T-helper 2 cell treated with Interferon-gamma antibody and Interleukin-4, amounts not matched to agents 100 ng/mL and 5 ng/mL, for 36 hours (primary cell): ENCODE data around the gene SAMM50. TPM values are rescaled to one million over a fixed set of nuclear protein-coding genes. Genes with fewer than 3 reads are reported as not detected.

ENCODE experiments used
- intact Hi-C: fragments of 100-400 bp; cut with micrococcal nuclease; formaldehyde crosslinking; loops from one replicate; pipeline ENCODE4 v1.15.1; 2023
- total RNA-seq: library from RNA; stranded (reverse); gene quantifications from 2 replicates; pipeline ENCODE4 v1.2.3, GENCODE V29; 2022

Gene SAMM50
- total RNA-seq, 1 donor from 2014 or later, result 56.3 TPM

DNA sequence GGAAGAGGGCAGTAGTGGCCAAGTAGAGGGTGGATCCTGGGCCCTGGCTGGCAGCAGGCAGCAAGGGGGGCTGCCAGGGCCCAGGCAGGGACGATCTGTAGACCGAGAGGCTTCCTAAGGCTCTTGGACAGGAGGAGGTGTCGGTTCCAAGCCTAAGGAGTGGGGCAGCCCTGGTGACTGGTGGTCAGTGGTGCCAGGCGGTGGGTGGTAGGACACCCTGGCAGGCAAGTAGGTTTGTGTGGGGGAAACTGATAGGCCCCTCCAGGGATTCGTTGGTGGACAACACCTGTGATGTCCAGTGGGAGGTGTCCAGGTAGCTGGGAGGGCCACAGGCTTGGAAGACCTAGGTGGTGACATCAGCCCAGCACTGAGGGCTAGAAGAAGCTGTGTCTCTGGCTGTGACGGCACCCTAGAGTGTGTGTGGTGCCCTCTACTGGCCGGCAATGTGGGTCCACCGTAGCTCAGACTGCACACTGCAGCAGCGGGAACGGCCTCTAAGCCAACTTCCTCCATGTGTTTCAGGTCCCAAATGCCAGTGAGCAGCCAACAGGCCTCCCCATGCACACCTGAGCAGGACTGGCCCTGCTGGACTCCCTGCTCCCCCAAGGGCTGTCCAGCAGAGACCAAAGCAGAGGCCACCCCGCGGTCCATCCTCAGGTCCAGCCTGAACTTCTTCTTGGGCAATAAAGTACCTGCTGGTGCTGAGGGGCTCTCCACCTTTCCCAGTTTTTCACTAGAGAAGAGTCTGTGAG is 9.4 kb upstream of the SAMM50 start:
- intact Hi-C loops, result loop anchor here (1.0 kb wide), 1 partner anchor 63 kb away; no protein-coding TSS in a partner anchor

GRCh38 chr22:43946384-43946667 is 8.9 kb upstream of the SAMM50 start:
- intact Hi-C loops, result loop anchor here (1.0 kb wide), 1 partner anchor 63 kb away; no protein-coding TSS in a partner anchor

DNA sequence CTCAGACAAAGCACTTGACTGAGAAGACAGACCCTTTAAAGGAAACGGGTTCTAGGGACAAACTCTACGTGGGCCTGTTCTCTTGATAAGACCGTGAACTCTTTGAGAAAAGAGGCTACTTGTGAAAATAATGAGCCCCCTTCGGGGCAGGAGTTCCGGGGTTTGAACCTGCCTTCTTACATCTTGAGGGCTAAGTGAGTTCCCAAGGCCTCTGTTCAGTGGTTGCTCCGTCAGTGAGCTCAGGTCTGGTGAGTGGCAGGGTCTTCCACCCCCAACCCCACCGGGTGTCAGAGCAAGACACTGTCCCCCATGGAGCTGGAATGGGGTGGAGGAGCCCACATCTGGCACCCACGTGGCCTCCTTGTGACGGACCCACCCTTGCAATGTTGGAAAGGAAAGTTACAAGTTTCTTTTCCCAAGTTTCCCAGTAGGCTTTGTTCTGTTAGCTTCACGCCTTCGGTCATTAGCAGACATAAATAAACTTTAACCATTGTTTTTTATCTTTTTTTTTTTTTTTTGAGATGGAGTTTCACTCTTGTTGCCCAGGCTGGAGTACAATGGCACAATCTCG is 6.3 kb upstream of the SAMM50 start:
- intact Hi-C loops, result no loop called here

GRCh38 chr22:43951391-43951790 is 3.9 kb upstream of the SAMM50 start:
- intact Hi-C loops, result loop anchor here (5.0 kb wide), 1 partner anchor 139 kb away; the partner anchor contains the start of gene EFCAB6

DNA sequence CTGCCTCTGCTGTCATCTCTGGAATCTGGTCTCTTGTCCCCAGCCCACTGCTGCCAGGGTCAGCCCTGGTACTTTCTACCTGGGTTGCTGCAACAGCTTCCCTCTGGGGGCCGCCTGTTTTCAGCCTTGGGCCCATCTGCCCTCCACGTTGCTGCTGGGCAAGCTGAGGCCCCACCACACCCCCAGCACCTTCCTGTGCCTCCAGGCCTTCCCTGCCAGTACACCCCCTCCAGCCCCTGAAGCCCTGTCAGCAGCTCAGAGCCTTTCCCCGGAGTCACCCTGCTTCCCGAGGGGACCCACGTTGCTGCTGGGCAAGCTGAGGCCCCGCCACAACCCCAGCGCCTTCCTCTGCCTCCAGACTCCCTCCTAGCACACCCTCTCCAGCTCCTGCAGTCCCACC is 3.3 kb upstream of the SAMM50 start:
- intact Hi-C loops, result loop anchor here (5.0 kb wide), 1 partner anchor 140 kb away; the partner anchor contains the start of gene EFCAB6

DNA sequence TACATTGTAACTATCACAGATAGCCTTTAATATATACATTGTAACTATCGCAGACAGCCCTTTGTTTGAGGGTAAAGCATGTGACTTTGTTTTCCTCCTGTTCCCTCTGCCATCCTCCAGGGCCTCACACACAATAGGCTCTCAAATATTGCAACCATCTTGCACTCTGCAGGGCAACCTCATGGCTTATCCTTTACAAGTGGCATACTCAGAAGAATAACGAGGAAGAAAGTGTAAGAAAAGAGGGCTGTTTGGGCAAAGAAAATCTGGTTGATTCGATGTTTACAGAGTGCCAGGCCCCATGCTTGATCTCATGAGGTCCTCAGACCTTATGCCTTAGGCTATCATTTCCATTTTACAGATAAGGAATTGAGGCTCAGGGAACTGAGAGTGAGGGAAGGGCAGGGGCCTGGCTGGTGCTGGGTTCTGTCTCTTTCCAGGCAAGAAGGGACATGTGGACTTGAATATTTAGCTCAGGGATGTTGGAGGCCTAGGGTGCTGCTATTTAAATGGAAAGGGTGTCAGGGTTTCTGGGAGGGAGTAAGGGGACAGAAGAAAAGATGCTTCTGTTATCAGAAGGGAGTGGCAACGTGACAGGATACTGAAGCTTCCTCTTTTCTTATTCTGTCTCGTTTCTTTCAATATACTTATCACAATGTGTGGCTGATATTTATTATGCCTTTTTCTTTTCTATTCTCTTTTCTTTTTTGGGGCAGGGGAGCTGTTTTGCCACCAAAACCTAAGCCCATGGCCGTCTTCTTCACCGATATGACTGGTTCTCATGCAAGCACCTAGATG is 1.1 kb upstream of the SAMM50 start:
- intact Hi-C loops, result loop anchor here (5.0 kb wide), 1 partner anchor 142 kb away; the partner anchor contains the start of gene EFCAB6

DNA sequence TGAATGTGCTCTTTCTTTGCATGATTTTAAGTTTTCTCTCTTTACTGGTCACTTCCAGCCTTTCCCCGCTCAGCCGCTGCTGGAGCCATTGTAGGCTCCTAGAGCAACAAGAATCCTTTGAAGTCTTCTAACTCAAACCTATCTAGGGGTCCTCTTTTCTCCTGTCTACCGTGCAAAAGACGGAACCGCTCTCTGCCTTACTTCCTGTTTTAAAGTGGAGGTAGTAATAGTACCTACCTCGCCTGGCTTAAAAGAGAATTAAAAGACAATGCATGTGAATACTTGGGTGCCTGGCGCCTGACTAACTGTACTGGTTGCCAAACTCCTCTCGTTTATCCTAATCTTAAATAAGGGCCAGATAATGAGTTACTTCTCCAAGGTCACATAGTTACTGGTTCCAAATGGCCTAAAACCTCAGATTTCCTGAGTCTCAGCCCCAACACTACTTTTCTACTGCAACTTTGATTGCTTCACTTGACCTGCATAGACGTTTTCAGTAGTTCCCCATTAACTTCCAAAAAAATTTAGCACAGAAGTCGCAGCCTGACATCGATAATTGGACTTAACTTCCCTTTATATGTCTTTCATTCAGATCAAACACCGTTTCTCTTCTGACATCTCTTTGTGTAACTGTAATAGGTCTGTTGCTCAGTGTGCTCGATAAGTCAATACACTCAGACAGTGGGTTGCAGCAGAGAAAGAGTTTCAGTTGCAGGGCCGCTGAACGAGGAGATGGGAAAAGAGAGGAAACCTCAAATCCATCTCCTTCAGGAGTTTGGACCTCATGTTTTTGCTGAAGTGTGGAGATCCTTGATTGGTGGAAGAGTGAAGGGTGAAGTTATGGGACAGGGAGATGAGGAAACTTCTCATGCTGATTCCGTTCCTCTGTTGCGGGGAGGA is 891 bp downstream of the SAMM50 start:
- intact Hi-C loops, result no loop called here

DNA sequence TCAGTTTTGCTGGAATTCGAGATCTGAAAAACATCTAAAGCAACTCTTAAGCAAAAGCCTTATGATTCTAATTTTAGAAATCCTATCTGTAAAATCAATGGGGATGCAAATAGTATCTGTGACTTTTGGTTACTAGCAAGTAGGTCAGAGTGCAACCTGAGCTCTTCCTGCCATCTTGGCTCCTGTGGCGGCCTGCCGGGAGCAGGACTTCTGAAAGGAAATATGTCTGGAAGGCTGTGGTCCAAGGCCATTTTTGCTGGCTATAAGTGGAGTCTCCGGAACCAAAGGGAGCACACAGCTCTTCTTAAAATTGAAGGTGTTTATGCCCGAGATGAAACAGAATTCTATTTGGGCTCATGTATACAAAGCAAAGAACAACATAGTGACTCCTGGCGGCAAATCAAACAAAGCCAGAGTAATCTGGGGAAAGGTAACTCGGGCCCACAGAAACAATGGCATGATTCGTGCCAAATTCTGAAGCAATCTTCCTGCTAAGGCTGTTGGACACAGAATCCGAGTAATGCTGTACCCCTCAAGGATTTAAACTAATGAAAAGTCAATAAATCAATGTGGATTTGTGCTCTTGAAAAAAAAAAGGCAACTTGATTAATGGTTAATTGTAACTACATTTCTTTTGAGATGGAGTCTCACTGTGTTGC is 1.7 kb downstream of the SAMM50 start:
- intact Hi-C loops, result no loop called here

DNA sequence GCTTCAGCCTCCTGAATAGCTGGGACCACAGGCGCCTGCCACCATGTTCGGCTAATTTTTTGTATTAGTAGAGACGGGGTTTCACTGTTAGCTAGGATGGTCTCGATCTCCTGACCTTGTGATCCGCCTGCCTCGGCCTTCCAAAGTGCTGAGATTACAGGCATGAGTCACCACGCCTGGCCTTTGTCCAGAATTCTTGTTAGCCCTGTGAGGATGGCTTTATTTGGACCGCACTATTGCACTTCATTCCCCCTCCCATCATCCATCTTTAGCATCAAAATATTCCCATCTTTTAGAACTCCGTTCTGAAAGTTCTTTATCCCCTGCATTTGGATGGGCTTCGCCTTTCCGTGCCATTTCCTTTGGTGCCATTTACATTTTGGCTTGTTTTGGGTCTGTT is 2.6 kb downstream of the SAMM50 start:
- intact Hi-C loops, result no loop called here

DNA sequence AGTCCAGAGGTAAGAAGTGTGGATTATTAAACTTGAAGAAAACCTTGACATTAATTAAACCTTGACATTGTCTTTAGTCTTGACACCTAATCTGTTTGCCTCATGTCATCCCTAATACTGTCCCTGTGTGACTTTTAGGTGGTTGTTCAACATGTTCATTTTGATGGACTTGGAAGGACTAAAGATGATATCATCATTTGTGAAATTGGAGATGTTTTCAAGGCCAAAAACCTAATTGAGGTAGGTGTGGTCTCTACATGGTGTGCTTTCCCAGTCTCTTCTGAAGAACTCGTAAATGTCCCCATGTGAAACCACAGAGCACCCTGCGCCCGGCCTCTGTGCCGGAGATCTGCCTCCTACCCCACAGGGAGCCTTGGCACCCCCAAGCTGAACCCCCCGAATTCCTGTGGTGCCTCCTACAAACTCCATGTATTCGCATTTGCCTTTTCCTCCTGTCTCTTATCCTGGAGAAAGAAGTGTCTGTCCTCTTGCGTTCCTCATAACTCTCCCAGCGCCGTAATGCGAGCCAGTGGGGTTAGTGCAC is 9.1 kb downstream of the SAMM50 start:
- intact Hi-C loops, result no loop called here

DNA sequence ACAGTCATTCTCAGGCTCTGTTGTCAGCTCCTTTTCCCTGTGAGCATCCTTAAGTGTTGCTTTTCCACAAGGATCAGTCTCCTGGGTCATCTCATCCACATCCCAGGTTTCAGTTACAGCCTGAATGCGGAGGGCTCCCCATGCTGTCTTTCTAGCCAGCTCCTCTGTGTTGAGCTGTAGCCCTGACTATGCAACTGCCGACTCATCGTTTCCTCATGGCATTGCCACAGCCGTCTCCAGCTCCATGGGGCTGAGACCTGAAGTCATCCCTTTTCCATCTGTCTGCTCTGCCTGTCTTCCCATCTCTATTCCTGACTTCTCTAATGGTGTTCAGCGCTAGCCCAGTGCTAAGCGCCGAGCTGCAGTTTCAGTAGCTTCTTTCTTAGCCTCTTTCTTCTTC is 11.8 kb downstream of the SAMM50 start:
- intact Hi-C loops, result no loop called here

DNA sequence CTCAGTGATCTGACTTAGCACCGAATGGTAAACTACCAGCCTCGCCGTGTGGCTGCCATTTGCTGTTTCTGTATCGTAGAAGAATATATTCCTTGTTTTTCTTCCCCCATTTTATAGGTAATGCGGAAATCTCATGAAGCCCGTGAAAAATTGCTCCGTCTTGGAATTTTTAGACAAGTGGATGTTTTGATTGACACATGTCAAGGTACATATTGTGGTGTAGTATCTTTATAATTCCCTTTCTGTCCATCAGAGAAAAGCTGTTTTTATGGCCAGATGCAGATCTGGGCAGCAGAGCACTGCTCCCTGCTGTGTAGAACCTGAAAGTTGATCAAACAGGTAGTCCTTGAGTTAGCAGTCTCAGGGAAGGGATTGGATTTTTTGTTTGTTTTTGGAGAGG is 13.4 kb downstream of the SAMM50 start:
- intact Hi-C loops, result no loop called here

DNA sequence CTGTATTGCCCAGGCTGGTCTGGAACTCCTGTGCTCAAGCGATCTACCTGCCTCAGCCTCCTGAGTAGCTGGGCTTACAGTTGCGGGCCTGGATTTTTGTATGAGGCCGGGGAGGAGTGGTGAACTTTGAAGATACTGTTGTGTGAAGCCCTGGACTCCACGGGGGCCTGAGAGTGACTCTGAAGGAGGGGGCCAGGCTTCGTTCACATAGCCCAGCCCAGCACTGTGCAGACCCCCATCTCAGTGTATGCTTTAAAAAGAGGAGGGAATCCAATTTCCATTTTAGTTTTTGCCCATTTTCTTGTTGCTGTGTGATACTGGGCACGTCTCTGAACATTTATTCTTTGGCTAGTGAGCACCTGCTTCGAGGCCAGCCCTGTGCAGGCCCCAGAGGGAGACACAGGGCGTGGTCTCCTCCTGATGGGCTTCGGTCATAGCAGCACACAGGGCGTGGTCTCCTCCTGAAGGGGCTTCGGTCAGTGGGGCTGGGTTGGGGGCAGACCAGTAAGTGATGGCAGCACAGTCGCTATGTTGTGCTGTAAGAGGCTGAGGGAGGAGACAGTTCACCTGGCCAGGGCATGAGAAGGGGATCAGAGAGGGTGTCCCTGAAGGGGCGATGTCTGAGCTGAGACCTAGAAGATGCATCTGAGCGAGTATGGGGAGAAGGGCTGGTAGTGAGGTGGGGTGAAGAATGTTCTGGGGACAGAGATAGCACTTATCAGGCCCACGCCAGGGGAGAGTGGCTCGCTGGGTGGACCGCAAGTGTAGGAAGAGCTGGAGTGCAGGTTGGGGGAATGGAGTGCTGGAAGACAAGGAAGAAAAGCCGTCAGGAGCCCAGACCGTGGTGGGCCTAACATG is 14.0 kb downstream of the SAMM50 start:
- intact Hi-C loops, result no loop called here

DNA sequence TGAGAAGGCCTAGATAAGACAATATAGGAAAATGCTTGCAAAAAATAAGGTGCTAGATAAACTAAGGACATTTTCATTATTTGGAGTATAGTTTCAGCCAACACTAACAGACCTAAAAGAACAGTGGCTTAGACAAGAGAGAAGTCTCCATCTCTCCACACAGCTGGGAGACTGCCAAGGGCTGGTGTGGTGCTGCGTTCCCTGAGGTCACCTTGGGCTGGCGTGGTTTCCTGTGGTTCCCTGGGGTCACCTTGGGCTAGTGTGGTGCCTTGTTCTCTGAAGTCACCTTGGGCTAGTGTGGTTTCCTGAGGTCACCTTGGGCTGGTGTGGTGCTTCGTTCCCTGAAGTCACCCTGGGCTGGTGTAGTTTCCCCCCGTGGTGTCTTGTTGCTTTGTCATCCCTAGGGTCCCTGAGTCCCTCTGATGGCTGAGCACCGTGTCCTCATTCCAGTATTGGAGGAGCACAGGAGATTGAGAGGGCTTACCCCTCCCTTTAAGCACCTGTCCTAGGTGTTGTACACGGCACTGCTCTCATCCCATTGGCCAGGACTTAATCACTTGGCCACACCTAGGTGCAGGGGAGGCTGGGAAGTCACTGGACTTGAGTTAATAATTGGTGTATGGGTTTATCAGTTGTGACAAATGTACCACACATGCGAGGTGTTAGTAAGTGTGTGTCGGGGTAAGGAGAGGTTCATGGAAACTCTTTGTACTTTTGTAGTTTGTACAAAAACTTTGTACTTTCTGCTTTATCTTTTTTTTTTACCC is 14.9 kb downstream of the SAMM50 start:
- intact Hi-C loops, result no loop called here

DNA sequence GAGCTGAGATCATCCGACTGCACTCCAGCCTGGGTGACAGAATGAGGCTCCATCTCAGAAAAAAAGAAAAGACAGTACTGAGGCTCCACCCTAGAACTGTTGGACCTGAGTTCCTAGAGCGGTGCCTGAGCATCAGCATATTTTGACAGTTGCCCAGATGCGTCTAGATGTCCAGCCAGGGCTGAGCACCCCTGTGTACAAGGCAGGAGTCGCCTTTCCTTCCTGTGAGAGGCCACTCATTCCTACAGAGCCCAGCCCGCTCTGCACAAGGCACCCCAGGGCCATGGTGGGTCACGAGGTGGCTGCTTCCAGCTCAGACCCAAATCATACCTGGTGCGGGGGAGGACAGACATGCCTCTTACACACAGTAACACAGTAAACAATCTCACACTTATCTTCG is 15.9 kb downstream of the SAMM50 start:
- intact Hi-C loops, result no loop called here

DNA sequence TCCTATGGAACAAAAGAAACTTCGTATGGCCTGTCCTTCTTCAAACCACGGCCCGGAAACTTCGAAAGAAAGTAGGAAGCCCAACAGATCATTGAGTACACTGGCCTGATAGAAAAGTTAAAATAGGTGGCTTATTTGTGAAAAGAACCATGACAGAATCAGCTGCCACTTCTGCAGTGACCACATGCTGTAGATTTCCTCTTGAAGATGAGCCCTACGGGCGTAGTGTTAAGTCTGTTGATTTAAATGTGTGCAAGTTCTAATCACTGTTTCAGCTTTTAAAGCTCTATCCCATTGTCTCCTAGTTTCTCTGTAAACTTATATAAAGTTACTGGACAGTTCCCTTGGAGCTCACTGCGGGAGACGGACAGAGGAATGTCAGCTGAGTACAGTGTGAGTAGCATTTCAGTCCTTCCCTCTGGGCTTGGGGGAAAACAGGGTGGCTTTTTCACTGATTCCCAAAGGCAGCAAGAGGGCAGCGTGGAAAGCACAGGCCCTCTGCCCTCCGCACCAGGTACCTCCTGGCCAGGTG is 17.8 kb downstream of the SAMM50 start:
- intact Hi-C loops, result no loop called here

GRCh38 chr22:43974028-43974545 is 18.8 kb downstream of the SAMM50 start:
- intact Hi-C loops, result no loop called here

DNA sequence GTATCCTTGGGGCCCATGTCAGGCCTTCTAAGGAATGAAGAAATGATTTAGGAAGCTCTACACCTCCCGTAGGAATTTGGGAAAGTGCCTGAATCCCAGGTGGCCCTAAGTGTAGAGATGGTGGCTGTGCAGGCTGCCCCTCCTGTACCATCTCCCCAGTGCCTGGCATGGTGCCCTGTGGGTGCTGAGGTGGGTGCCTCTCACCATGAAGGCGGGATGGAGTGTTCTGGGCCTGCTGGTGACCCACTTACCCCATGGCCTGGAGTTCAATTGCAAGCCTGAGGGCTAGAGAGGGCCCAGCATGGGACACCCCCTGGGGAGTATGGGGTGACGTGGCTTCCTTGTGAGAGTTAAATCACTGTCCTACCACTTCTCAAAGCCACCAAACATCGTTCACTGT is 19.8 kb downstream of the SAMM50 start:
- intact Hi-C loops, result no loop called here
